Right lung (tissue), 5 donors: ENCODE data around the gene DAPK3. TPM values are rescaled to one million over a fixed set of nuclear protein-coding genes. Genes with fewer than 3 reads are reported as not detected.
"Not testable (repeated sequence)": the region's sequence is repeated elsewhere in the genome, so short reads cannot be mapped to it uniquely, and the experiment has no call there.

Source experiments
- DNase-seq, 2 donors: peaks; one replicate each; pipeline ENCODE4 v3.0.0-alpha.2; 2013
- polyA plus RNA-seq, 5 donors: library from polyadenylated mRNA; unstranded; fragments of 120-200 nt; gene quantifications; one replicate each; pipeline versions ENCODE4 v1.2.1 to v1.2.3, GENCODE V29; 2013; ENCODE audit warnings: inconsistent platforms in 1 of 5, low replicate concordance in 1 of 5; ENCODE audit not compliant: insufficient read length in 5 of 5, insufficient read depth in 1 of 5

Gene DAPK3
- polyA plus RNA-seq, 5 donors, result 28.5 to 59.8 (median 43.7) TPM

DNA sequence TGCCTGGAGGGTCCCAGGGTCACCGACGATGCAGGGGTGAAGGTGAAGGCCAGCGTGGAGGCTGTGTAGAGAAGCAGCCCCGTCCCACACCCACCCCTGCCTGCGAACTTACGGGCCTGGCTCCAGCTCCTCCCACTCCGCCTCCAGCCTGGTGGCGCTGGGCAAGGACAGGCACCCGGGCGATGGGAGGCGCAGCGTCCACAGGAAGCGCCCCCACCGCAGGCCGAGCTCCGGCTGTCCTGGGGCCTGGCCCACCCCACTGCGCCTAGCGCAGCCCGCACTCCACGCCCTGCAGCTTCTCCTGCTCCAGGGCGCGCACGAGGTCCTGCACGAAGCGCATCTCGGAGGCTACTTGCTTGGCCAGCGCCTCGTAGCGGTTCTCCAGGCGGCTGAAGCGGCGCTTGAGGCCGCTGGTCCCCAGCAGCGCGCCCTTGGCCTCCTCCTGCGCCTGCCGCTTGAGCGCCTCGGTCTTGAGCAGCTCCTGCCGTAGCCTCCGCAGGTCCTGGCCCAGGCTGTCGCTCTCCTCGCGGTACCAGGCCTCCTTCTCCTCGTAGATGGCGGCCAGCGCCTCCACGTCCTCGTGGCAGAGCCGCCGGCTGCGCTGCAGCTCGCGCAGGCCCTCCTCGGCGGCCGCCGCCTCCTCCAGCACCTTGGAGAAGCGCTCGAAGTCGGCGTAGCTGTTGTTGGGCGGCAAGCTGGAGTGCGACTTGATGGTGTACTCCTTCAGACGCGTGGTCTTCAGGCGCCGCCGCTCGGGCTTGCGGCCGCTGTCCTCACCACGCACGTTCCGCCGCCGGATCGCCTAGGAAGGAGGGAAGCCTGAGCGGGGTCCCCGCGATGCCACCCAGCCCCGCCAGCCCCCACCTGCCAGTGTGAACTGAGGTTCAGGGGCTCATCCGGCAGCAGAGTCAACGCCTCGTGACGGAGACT lies 11.8 kb downstream of the DAPK3 start:
- no peak for DNase-seq

DNA sequence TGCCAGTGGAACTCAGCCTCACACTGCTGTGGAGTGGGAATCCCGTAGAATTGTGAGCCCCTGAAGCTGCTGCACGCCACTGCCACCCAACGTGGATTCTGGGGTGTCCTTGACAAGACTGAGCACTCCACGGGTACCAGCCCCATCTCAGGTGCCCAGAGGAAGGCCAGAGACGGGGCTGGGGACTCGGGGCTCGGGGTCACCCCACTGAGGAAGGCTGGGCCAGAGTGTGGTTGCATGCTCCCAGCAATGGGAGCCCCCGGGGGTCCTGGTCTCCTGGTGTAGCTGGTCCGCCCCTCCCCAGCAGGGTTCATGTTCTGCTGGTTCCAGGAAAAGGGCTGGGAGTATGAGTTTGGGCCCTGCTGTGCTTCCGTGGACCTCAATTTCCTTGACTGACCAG lies 15.2 kb downstream of the DAPK3 start:
- no peak for DNase-seq

DNA sequence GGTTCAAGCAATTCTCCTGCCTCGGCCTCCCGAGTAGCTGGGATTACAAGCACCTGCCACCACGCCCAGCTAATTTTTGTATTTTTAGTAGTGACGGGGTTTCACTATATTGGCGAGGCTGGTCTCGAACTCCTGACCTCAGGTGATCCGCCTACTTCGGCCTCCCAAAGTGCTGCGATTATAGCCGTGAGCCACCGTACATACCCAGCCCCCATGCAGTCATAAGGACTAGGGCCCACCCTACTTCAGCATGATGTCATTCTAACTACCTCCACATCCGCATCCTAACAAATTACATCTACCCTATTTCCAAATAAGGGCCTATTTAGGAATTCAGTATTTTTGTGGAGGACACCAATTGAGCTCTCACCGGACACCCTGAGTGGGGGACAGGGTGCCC lies 15.6 kb downstream of the DAPK3 start:
- not testable (repeated sequence) for DNase-seq

DNA sequence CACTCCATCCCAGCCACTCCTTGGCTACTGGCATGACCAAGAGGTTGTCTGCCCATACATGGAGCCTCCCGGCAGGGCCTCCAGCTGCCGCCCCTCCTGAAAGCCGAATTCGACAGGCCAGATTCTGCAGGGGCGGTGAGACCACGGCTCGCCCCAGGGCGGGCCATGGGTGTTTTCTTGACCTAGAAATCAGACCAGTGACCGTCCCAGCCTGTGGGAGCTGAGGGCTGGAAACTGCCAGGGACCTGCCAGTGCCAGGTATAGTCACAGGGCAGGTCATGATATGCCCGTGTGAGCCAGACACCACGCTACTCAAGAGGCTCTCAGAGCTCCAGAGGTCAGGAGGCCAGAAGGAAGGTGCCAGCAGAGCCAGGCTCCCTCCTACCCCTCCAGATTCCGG lies 16.8 kb downstream of the DAPK3 start:
- DNase-seq, result no peak

DNA sequence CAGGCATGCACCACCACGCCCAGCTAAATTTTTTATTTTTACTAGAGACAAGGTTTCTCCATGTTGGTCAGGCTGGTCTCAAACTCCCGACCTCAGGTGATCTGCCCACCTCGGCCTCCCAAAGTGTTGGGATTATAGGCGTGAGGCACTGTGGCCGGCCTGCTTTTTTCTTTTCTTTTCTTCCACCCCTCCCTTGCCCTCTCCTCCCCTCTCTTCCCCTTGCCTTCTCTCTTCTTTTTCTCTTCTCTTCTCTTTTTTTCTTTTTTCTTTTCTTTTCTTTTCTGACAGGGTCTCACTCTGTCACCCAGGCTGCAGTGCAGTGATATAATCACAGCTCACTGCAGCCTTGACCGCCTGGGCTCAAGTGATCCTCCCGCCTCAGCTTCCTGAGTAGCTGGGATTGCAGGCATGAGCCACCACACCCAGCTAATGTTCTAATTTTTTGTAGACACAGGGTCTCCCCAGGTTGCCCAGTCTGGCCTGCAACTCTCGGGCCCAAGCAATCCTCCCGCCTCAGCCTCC lies 18.1 kb downstream of the DAPK3 start:
- DNase-seq, result not testable (repeated sequence)

DNA sequence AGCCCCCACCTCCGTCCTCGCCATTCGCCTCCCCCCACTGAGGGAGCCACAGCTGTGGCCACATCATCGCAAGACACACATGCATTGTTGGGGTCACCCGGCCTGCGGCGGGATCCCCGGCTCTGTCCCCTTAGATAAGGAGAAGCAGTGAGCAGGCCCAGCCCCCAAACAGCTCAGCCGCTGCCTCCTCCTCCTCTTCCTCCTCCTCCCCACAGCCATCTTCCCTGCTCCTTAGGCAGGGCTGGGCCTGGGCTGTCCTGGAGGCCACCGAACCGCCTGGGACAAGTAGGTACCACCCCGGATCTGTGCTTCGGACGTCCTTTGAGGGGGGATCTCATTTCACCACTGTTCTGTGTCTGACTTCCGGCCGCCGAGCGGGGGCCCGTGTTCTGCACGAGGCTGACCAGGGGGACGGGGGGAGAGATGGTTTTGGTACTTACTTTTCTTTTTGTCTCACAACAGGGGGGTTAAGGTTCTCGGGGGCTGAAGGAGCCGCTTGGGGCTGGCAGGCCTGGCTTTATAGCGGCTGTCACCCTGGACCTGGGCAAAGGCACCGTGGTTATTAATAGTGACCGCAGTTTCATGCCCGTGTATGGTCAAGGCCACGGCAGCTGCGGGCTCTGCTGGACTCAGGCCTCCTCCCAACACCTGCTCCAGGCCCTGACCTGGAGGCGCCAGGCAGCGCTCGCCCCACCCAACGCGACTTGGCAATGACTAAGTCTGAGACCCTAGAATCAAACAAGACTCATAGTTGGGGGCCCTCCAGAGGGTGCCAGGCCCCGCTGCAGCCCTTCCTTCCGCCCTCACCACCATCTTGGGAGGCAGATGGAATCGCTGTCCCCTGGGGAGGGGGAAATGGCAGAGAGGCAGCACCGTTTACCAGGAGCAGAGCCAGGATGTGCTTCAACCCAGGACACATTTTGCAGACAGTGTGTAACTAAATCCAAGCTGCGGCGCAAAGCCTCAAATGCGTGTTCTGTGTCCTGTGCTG lies 19.7 kb downstream of the DAPK3 start:
- DNase-seq, result no peak

DNA sequence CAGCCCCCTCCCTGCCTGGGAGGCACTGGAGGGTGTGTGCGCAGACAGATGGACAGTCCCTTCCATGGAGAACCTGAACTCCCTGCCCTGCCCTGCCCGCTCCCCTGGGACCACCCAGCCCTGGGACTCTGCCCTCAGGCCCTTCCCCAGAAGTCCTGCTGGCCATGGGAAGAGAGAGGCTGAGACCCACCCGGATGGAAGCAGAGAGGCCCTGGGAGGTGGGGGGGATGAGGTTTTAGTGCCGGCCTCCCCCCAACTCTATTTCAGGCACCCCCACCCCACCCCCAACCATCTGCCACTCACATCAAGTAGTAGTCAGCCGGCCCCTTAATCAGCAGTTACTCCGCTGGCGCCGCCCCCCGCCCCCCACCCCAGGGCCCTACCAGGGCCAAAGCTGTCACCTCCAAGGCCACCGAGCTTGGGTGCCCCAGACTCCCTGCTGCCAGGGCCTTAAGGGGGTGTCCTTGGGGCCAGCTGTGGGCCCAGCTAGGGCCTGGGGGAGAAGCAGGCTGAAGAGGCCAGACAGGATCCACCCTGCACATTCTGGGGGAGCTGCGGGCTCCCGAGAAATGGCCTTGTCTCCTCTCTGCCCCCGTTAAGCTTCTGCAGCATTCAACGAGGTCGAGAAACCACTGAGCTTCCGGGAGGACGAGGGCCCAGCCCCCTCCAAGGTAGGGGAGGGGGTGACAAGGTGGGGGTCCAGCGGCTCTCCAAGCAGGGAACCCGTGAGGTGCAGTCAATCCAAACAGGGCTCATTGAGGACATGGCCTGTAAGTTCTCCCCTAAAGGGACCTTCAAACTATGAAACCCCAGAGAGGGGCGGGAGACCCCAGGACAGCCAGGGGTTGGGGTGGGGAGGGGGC lies 20.7 kb downstream of the DAPK3 start:
- no peak for DNase-seq

DNA sequence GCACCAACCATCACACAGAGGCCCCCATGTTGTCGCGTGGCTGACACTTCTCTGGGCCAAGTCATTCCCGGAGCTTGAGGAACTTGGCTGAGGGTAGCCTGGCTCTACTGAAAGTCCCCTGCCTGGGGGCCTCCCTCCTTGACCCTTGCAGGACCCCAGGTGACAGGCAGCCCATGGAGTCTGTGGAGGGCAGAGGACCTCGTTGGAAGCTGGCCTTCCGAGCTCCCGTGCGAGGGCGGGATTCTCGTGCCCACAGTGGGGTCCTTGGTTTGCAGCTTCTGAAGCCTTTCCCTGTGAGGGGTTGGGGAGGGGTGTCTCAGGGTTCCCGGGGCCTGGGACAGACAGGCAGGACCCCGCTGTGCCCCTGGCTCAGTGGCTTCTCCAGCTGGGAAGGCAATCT lies 21.6 kb downstream of the DAPK3 start:
- DNase-seq, result no peak

DNA sequence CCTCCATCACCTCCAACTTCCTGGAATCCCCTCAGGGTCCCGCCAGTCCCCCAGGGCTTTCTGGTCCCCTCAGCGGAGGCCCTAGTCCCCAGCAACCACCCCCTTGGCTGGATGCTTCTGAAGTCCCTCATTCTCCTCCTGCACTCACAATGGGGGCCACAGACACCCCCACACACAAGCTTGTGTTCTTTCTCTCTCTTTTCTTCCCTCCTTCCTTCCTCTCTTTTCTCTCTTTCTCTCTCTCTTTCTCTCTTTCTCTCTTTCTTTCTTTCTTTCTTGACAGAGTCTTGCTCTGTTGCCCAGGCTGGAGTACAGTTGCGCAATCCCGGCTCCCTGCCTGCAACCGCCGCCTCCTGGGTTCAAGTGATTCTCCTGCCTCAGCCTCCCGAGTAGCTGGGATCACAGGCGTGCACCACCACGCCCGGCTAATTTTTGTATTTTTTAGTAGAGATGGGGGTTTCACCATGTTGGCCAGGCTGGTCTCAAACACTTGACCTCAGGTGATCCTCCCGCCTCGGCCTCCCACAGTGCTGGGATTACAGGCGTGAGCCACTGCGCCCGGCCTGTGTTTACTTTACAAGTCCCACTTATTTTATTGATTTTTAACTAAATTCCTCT lies 23.5 kb downstream of the DAPK3 start:
- not testable (repeated sequence) for DNase-seq

DNA sequence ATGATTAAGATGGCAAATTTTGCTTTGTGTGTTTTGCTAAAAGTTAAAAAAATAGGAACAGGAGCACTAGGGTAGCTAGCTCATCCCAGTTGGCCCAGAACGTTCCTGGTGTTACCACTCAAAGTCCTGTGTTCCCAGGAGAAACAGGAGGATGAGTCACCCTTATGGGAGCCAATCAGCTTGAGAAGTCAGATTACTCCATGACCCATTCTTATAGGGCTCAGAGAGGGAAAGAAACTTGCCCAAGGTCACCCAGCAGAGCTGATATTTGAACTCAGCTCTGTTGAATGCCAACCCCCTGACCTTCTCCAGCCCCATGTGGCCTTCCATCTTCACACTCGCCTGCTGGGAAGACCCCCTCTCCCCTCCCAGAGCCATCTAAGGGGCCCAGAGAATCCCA lies 25.1 kb downstream of the DAPK3 start:
- no peak for DNase-seq

DNA sequence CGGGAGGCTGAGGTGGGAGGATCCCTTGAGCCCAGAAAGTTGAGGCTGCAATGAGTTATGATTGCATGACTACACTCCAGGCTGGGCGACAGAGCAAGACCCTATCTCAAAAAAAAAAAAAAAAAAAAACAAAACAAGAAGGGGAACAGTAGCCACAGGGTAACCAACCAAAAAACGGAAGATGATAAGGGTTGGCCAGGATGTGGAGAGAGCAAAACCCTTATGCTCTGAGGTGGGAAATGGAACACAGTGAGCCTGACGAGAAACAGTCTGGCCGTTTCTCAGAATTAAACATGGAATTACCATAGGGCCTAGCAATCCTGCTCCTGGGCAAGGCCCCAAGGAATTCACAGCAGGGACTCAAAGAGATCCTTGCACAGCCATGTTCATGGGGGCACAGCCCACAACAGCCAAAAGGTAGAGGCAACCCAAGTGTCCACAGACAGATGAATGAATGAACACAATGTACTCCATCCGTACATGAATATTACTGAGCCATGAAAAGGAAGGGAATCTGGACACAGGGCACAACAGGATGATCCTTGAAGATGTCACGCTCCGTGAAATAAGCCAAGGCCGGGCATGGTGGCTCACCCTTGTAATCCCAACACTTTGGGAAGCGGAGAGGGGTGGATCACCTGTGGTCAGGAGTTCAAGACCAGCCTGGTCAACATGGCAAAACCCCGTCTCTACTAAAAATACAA lies 26.7 kb downstream of the DAPK3 start:
- DNase-seq, result no peak

DNA sequence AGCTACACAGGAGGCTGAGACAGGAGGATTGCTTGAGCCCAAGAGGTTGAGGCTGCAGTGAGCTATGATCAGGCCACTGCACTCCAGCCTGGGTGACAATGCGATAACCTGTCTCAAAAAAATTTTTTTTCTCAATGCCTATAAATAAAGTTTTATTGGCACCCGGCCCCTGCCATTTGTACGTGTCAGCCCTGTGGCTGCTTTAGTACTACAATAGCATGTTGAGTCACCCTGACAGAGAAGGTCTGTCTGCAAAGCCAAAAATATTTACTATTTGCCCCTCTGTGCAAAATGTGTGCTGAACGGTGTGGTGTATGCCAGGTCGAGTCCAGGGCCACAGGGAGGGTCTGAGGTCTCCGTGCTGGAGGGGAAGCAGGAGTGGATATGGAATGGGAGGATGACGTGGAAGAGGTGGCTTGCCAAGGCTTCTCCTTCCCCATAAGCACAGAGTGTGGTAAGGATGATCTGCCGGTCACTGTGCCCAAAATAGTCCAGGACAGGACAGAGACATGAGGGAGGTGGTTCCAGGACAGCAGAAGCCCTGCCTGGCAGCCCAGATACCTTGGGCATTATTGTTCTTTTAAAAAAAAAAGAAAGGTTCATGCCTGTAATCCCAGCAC lies 28.0 kb downstream of the DAPK3 start:
- DNase-seq, result no peak

DNA sequence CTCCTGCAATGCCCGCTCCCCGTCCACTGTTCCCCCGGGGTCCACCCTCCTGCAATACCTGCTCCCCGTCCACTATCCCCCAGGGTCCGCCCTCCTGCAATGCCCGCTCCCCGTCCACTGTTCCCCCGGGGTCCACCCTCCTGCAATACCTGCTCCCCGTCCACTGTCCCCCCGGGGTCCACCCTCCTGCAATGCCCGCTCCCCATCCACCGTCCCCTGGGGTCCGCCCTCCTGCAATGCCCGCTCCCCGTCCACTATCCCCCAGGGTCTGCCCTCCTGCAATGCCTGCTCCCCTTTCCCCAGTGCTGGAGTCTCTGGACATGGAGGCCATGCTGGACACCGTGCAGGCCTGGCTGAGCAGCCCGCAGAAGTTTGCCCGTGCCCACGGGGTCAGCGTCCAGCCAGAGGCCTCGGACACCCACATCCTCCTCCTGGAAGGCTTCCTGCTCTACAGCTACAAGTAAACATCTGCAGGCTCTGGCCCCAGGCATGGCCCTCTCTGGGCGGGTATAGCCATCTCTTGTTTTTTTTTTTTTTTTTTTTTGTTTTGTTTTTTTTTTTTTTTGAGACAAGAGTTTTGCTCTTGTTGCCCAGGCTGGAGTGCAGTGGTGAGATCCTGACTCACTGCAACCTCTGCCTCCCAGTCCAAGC lies 32.5 kb downstream of the DAPK3 start:
- DNase-seq, result not testable (repeated sequence)

DNA sequence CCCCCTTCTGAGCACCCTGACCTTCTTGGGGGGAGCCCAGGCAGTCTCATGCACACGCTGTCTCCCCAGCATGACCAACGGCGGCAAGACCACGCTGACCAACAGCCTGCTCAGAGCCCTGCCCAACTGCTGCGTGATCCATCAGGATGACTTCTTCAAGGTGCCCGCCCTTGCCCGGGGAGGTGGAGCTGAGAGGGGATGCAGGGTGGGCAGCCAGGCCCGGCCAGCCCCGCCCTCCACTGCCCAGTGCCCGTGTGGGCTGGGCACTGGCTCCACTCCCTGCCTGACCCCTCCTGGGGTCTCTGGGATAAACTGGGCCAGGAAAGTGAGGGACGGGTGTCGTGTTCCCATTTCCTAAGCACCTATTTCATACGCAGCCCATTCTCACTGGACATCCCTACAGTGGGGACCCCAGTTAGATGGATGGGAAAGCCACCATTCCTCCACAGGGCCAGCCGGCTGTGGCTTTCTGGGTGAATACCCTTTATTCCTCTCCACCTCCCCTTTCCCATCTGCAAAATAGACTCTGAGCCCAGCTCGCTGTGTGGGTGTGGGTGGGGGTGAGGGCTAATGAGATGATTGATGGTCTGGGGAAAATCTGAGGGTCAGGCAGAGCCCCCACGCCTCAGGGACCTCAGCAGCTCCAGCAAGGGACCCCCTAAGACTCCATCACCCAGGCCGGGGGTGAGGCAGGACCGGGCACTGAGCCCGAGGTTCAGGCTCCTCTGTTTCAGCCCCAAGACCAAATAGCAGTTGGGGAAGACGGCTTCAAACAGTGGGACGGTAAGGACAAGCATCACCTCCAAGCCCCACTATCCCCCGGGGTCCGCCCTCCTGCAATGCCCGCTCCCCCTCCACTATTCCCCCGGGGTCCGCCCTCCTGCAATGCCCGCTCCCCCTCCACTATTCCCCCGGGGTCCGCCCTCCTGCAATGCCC lies 34.1 kb downstream of the DAPK3 start:
- no peak for DNase-seq

DNA sequence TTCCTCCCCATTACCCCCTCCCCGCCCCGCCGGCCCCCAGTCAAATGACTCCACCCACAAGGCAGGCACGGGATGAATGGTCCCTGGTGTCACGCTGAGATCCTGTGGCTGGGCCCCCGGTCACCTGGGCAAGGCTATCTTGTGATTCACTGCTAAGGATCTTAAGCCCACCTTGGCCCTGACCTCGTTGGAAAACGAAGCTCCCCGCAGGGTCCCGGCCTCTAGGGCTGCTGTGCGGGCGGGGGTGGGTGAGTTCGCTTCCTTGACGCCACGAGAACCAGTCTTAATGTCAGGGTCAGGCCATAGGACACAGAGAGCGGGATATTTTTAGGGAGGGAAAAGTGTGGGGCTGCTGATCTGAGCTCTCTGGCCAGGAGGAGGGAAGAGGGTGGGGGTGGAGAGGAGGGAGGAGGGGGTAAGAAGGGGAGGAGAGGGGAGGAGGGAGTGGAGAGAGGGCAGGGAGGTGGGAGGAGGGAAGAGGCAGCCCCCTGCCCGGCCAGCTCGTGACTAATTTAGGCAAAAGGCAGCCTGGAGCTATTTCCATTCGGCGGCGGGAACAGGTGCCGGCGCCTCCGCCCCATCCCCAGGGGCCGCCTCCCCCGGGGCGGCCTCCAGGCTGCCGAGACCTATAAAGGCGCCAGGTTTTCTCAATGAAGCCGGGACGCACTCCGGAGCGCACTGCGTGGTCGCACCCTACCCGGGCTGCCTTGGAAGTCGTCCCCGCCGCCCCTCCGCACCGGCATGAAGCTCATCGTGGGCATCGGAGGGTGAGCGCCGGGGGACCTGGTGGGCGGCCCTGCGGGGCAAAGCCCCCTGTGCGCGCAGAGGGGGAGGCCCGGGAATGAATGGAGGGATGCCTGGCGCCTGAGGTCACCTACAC lies 37.7 kb downstream of the DAPK3 start, which contains the start of gene NMRK2:
NMRK2 (plus strand) TSS at position 139 of the 880 bp plus-strand sequence; CDS start at position 742, 603 bp downstream.
- no peak for DNase-seq

DNA sequence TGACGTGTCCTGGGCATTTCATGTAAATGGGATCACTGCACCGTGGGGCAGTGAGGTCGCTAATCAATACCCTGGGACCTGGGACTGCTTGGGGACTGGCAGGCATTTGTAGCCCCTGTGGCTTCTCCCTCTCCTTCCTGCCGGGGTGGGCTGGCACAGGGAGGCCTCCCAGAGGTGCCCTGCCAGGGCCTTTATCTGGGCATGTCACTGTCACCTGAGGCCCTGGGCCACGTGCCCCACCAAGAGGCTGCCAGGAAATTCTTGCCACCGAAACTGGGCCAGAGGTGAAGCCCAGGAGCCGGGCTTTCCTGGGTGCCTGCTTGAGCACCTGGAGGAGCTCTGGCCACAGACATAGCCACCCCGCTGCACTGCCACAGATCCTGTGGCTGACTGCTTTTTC lies 39.9 kb downstream of the DAPK3 start:
- DNase-seq, result no peak

DNA sequence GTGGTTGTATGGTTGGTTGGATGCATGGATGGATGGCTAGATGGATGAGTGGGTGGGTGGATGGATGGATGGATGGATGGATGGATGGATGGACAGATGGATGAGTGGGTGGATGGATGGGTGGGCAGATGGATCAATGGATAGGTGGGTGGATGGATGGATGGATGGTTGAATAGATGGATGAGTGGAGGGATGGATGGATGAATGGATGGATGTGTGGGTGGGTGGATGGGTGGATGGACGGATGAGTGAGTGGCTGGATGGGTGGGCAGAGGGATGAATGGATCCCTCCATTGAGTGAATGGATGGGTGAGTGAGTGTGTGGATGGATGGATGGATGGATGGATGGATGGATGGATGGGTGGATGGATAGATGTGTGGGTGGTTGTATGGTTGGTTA lies 47.0 kb downstream of the DAPK3 start:
- DNase-seq, result no peak
